Measurements from ENCODE around the gene COLQ. TPM values are rescaled to one million over a fixed set of nuclear protein-coding genes. Genes with fewer than 3 reads are reported as not detected.

Gene COLQ
- total RNA-seq, 4 donors from 2014 or later: 0.23 to 3.8 (median 1.1) TPM

DNA sequence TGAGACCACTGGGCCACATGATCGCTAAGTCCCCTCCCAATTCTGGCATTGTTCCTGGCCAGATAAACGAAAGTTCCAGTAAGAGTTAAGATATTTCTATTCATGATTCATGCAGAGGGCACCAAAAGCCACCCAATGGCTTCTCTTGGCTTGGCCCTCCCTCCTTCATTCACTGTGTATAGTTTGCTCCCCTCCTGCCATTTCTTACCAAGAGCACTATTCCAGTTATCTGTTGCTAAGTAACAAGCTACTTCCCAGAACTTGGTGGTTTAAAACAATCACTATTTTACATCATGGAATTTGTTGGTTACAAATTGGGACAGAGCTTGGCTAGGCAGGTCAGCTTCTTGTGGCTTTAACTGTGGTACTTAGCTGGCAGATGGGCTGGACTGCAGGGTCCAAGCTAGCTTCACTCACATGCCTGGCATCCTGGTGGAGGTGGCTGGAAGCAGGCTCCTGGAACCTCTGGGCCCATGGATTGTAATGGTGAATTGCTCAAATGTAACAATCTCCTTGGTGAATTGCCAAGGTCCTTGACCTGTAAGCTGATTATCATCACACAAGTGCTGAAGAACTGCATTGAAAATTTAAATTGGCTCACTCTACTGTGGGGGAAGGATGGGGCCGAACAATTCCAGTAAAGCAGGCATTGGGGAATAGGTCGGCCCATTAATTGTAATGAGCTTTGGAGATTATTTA lies 77.5 kb downstream of the COLQ start:
- no peaks in the 10 kb centered on the region for H3K4me1 ChIP-seq
- H3K9me3 ChIP-seq: no peaks in the 10 kb centered on the region
- peaks cover 41% of the 10 kb centered on the region for H3K36me3 ChIP-seq
- 84% methylated on average over 4 of the region's 4 CpGs for WGBS
- peak in 1 of 2 donors; percentile 47 for DNase-seq (ENCODE audit: low spot score in 2 of 2)
- H3K4me3 ChIP-seq: no peak overlapping the region
- H3K27ac ChIP-seq: no peak overlapping the region
- H3K27me3 ChIP-seq: no peaks in the 10 kb centered on the region
- TF ChIP-seq POLR2AphosphoS5 (IDR thresholded peaks at IDR 0.05) (no peak), EP300 (IDR thresholded peaks at IDR 0.05) (no peak), CTCF (IDR thresholded peaks at IDR 0.05) (no peak), POLR2A (IDR thresholded peaks at IDR 0.05) (no peak)

- peaks cover 71% of the 10 kb centered on the region for H3K36me3 ChIP-seq
- no peaks in the 10 kb centered on the region for H3K27me3 ChIP-seq
- no peak overlapping the region for H3K4me3 ChIP-seq
- TF ChIP-seq EP300 (IDR thresholded peaks at IDR 0.05): no peak
- TF ChIP-seq POLR2AphosphoS5 (IDR thresholded peaks at IDR 0.05): no peak
- TF ChIP-seq CTCF (IDR thresholded peaks at IDR 0.05): no peak
- no peak for TF ChIP-seq POLR2A (IDR thresholded peaks at IDR 0.05)
- no peak for DNase-seq (ENCODE audit: low spot score in 2 of 2)
- no peak overlapping the region for H3K27ac ChIP-seq
- H3K4me1 ChIP-seq: no peaks in the 10 kb centered on the region
- H3K9me3 ChIP-seq: no peaks in the 10 kb centered on the region
- WGBS: 53% methylated on average over 4 of the region's 4 CpGs
Measured at GRCh38 chr3:15440891-15441290, 80.6 kb downstream of the COLQ start.

- Histone ChIP-seq H3K36me3 (peaks cover 80% of the 10 kb centered on the region), H3K27me3 (no peaks in the 10 kb centered on the region), H3K4me3 (no peak overlapping the region), H3K27ac (no peak overlapping the region), H3K4me1 (no peaks in the 10 kb centered on the region), H3K9me3 (no peaks in the 10 kb centered on the region)
- TF ChIP-seq CTCF (IDR thresholded peaks at IDR 0.05) (no peak), POLR2AphosphoS5 (IDR thresholded peaks at IDR 0.05) (no peak), POLR2A (IDR thresholded peaks at IDR 0.05) (no peak), EP300 (IDR thresholded peaks at IDR 0.05) (no peak)
- DNase-seq (ENCODE audit: low spot score in 2 of 2): no peak
Measured at GRCh38 chr3:15439476-15439875, 82.0 kb downstream of the COLQ start.

GRCh38 chr3:15438983-15439382 lies 82.5 kb downstream of the COLQ start:
- WGBS: 79% methylated on average over 4 of the region's 4 CpGs
- no peaks in the 10 kb centered on the region for H3K4me1 ChIP-seq
- H3K36me3 ChIP-seq: peaks cover 85% of the 10 kb centered on the region

More at GRCh38 chr3:15438983-15439382, 82.5 kb downstream of the COLQ start:
- no peak overlapping the region for H3K4me3 ChIP-seq
- TF ChIP-seq POLR2AphosphoS5 (IDR thresholded peaks at IDR 0.05): no peak
- no peak for TF ChIP-seq POLR2A (IDR thresholded peaks at IDR 0.05)
- no peak for TF ChIP-seq CTCF (IDR thresholded peaks at IDR 0.05)
- no peak for TF ChIP-seq EP300 (IDR thresholded peaks at IDR 0.05)
- no peak for DNase-seq (ENCODE audit: low spot score in 2 of 2)
- H3K27ac ChIP-seq: no peak overlapping the region
- H3K9me3 ChIP-seq: no peaks in the 10 kb centered on the region
- no peaks in the 10 kb centered on the region for H3K27me3 ChIP-seq
